HTERT RPE-1 (cell line): ENCODE results near the gene TAL1.

Source experiments
- in situ Hi-C: fragments of 300-500 bp; cut with MboI; formaldehyde crosslinking; loops from 4 replicates; pipeline ENCODE4 v1.14.3; 2020; ENCODE audit warnings: low sequenced_read_pairs

The TAL1 gene

DNA sequence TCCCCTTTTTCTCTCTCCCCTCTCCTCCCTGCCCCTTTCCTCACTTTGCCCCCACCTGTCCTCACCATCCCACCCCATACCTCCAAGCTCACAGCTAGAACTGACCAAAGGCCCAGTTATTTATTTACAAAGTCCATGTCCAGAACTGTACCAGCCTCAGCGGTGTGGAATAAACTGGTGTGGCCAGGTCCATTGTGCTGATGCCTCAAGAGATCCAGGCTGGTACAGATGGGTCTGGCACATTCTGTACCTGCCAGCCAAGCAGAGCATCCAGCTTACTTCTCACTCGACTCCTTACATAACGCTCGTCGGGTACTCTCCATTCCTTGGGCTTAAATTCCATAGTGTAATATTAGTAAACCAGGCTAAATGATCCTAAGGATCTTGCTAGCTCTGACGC, 54.0 kb downstream of the TAL1 start:
- in situ Hi-C loops = no loop called here

DNA sequence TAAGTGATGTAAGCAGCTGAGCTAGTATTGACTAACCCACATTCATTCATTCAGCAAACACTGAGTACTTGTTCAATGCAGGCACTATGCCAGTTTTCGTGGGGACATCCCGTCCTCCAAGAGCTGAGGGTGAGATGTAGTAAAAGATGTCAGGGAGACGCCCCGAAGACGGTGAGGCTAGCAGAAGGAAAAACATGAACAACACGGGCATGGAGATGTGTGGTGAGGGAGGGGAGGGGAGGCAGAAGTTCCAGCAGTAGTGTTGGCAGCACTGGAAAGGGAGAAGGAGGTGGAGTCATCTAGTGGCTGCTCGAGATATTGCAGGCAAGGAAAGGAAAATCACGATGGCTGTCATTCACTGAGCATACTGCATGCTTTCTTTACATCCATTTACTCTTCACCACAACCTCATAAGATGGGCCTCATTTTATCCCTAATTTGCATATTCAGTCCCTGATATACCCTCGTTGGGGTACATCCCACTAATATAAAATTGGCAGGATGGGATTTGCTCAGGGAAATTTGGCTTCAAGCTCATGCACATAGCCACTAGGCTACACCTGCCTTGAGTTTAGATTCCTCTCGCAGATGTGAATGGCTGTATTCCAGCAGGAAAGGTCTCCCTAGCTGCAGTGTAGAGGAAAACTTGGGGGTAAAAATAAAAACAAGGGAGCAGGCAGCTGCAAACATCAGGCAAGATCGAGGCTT, 56.6 kb downstream of the TAL1 start:
- in situ Hi-C loops = no loop called here

DNA sequence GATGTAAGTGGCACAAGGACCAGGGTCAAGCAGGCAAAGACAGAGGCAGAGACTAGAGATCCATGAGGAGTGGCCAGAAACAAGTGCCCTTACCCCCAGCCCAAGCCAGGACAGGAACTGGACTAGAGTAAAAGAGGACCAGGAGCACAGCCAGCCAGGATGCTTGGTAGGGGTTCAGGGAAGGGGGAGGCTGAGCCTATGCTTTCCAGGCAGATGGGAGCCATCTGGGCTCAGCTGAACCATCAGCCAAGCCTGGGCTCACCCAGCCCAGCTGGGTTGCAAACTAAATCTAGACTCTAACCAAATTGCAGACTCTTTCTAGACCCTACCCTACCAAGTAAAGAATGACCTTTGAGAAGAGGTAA, 57.4 kb downstream of the TAL1 start:
- in situ Hi-C loops = no loop called here

DNA sequence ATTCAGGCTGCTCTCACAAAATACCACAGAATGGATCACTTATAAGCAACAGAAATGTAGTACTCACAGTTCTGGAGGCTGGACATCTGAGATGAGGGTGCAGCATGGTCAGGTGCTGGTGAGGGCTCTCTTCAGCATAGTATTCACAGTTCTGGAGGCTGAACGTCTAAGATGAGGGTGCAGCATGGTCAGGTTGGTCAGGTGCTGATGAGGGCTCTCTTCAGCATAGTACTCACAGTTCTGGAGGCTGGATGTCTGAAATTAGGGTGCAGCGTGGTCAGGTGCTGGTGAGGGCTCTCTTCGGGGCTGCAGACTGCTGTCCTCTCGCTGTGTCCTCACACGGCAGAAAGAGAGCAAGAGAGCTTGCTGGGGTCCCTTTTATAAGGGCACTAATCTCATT, 59.2 kb downstream of the TAL1 start:
- in situ Hi-C loops = no loop called here
